RWPE2 (cell line): ENCODE data around the gene ARHGEF11.

Experiments
- ATAC-seq: fragments of 200-7000 bp; cut with Tn5 transposase; 3 replicates; pipeline ENCODE4 v1.9.1; 2021; ENCODE audit warnings: low read depth
- DNase-seq: peaks from one replicate; pipeline ENCODE4 v3.0.0-alpha.2; 2020; ENCODE audit warnings: low spot score
- H3K27ac ChIP-seq: fragments of 450-650 bp; 2 replicates; pipeline ENCODE4 v1.5.1; 2017; ENCODE audit warnings: mild to moderate bottlenecking; ENCODE audit not compliant: poor library complexity, severe bottlenecking
- H3K27me3 ChIP-seq: fragments of 250-450 bp; sonication (Bioruptor Pico); 2 replicates; pipeline ENCODE4 v1.5.1; 2021; ENCODE audit warnings: mild to moderate bottlenecking, moderate library complexity; ENCODE audit not compliant: insufficient read depth, poor library complexity, severe bottlenecking
- H3K36me3 ChIP-seq: fragments of 250-450 bp; sonication (Bioruptor Pico); 2 replicates; pipeline ENCODE4 v1.5.1; 2020; ENCODE audit warnings: low read depth, mild to moderate bottlenecking, moderate library complexity
- H3K4me1 ChIP-seq: fragments of 250-450 bp; sonication (Bioruptor Pico); 2 replicates; pipeline ENCODE4 v1.5.1; 2021; ENCODE audit warnings: mild to moderate bottlenecking, moderate library complexity; ENCODE audit not compliant: insufficient read depth, poor library complexity, severe bottlenecking
- H3K4me3 ChIP-seq: fragments of 250-450 bp; sonication (Bioruptor Pico); 2 replicates; pipeline ENCODE4 v1.5.1; 2021; ENCODE audit warnings: mild to moderate bottlenecking, moderate library complexity; ENCODE audit not compliant: severe bottlenecking
- H3K9me3 ChIP-seq: fragments of 250-450 bp; sonication (Bioruptor Pico); 2 replicates; pipeline ENCODE4 v1.5.1; 2021; ENCODE audit warnings: mild to moderate bottlenecking, moderate library complexity; ENCODE audit not compliant: severe bottlenecking
- CTCF ChIP-seq: fragments of 450-650 bp; IDR thresholded peaks from one replicate; pipeline ENCODE4 v1.5.1; 2017; ENCODE audit warnings: mild to moderate bottlenecking, moderate library complexity; ENCODE audit not compliant: poor library complexity, severe bottlenecking

ARHGEF11 gene

GRCh38 chr1:156964441-156964840 lies 81.1 kb downstream of the ARHGEF11 start:
- H3K4me1 ChIP-seq = peaks cover 2% of the 10 kb centered on the region
- ATAC-seq (no peak), DNase-seq (no peak)
- no peak for TF ChIP-seq CTCF
- no peaks in the 10 kb centered on the region for H3K27me3 ChIP-seq
- no peaks in the 10 kb centered on the region for H3K9me3 ChIP-seq
- peaks cover 26% of the 10 kb centered on the region for H3K36me3 ChIP-seq
- no peak overlapping the region for H3K27ac ChIP-seq
- H3K4me3 ChIP-seq = no peak overlapping the region

DNA sequence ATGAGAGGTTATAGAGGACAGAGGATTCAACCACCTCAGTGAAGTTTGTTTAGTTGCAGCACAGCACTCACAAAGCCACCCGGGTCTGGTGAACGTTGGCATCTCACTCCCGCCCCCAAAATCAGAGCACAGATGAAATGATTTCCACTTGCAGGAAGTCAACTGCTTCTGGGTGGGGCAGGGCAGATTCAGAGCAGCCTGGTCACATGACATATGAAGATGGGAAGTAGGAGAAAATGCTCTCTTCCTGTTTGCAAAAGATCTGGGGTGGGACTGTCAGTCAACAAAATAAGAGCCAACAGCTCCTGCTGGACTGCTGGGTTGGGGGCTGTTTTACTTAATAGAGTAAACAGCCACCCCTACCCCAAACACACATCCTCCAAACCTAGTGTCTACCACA lies 81.9 kb downstream of the ARHGEF11 start:
- DNase-seq = no peak
- Histone ChIP-seq H3K9me3 (no peaks in the 10 kb centered on the region), H3K4me3 (no peak overlapping the region), H3K36me3 (peaks cover 26% of the 10 kb centered on the region), H3K27me3 (no peaks in the 10 kb centered on the region), H3K4me1 (peaks cover 2% of the 10 kb centered on the region), H3K27ac (no peak overlapping the region)
- ATAC-seq = no peak
- no peak for TF ChIP-seq CTCF

DNA sequence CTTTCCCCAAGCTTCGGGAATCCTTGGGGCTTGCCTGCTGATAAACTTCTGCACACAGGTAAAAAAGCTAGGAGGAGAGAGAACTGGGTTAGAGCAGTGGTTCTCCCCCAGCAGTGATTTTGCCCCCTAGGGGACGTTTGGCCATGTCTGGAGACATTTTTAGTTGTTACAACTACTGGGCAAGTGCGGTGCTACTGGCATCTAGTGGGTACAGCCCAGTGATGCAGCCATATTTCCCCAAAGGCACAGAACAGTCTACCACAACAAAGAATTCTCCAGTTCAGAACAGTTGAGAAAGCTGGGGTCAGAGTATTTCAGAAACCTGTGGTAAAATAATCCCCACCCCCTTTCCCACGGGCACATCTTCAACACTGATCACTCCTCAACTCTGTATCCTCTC lies 83.8 kb downstream of the ARHGEF11 start:
- ATAC-seq = peak; percentile 36; the same call in 1 of the 3 replicates
- H3K9me3 ChIP-seq = no peaks in the 10 kb centered on the region
- no peak overlapping the region for H3K4me3 ChIP-seq
- H3K27ac ChIP-seq = no peak overlapping the region
- TF ChIP-seq CTCF = no peak
- H3K36me3 ChIP-seq = peaks cover 25% of the 10 kb centered on the region
- DNase-seq = no peak
- no peaks in the 10 kb centered on the region for H3K27me3 ChIP-seq
- peaks cover 2% of the 10 kb centered on the region for H3K4me1 ChIP-seq

- Histone ChIP-seq H3K9me3 (no peaks in the 10 kb centered on the region), H3K27ac (no peak overlapping the region), H3K4me3 (no peak overlapping the region), H3K27me3 (no peaks in the 10 kb centered on the region), H3K4me1 (peaks cover 2% of the 10 kb centered on the region), H3K36me3 (peaks cover 32% of the 10 kb centered on the region)
- TF ChIP-seq CTCF = no peak
- DNase-seq (no peak), ATAC-seq (no peak)
Measured at GRCh38 chr1:156959925-156960324, 85.6 kb downstream of the ARHGEF11 start.

DNA sequence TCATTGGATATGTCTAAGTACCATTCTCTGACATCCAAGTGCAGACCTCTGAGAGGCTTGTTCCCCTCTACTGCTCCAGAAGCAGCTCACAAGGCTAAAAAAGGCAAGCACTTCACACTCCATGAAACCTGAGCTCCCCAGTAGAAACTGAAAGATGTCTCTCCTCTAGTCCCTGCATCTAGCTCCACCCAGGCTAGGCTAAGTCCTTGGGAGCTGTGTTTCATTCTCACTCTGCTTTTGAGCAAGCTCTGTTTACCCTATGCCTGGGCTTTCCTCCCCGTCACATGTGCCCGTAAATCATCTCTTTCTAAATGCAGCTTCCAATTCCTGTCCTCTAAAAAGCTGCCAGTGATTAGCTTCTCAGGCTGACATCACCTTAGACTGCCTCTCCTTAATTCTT lies 86.1 kb downstream of the ARHGEF11 start:
- no peak overlapping the region for H3K4me3 ChIP-seq
- ATAC-seq (0 out of 3 replicates have a peak, but pooled peaks have one; percentile 14), DNase-seq (no peak)
- H3K4me1 ChIP-seq = peaks cover 2% of the 10 kb centered on the region
- H3K27me3 ChIP-seq = no peaks in the 10 kb centered on the region
- H3K27ac ChIP-seq = no peak overlapping the region
- H3K9me3 ChIP-seq = no peaks in the 10 kb centered on the region
- no peak for TF ChIP-seq CTCF
- H3K36me3 ChIP-seq = peaks cover 32% of the 10 kb centered on the region
